Endothelial cell of umbilical vein (primary cell): Measurements from ENCODE around the gene C10orf53.

Source experiments
- CTCF ChIP-seq, 2 donors: IDR thresholded peaks; 1 replicate in 1 of 2; 2 replicates in 1 of 2; pipeline ENCODE4 v1.5.1; 2011; ENCODE audit warnings: low read length in 2 of 2, mild to moderate bottlenecking in 2 of 2, moderate library complexity in 2 of 2, control low read depth in 1 of 2, inconsistent platforms in 1 of 2, low read depth in 1 of 2; ENCODE audit not compliant: insufficient read depth in 1 of 2; ENCODE audit errors: extremely low read depth in 1 of 2
- EZH2 ChIP-seq: IDR thresholded peaks from 2 replicates; pipeline ENCODE4 v1.6.1; 2012; ENCODE audit warnings: borderline replicate concordance, low read depth, mild to moderate bottlenecking, moderate library complexity, low read length, inconsistent platforms; ENCODE audit not compliant: severe bottlenecking
- GATA2 ChIP-seq: IDR thresholded peaks from 2 replicates; pipeline ENCODE4 v1.7.0; 2011; ENCODE audit warnings: low read depth, mild to moderate bottlenecking, moderate library complexity, mixed read lengths, low read length; ENCODE audit not compliant: insufficient read length, insufficient read depth
- JUN ChIP-seq: IDR thresholded peaks from 2 replicates; pipeline ENCODE4 v1.6.1; 2011; ENCODE audit warnings: borderline replicate concordance, low read depth; ENCODE audit not compliant: insufficient read length, insufficient read depth
- MAX ChIP-seq: IDR thresholded peaks from 2 replicates; pipeline ENCODE4 v1.6.1; 2011; ENCODE audit not compliant: insufficient read depth, insufficient read length
- MYC ChIP-seq: IDR thresholded peaks from one replicate; pipeline ENCODE4 v1.6.1; 2011; ENCODE audit warnings: mild to moderate bottlenecking, low read depth, low read length
- POLR2A ChIP-seq: IDR thresholded peaks from 2 replicates; pipeline ENCODE4 v1.6.1; 2012; ENCODE audit warnings: low read depth, mild to moderate bottlenecking, control low read depth, low read length
- POLR2AphosphoS5 ChIP-seq: IDR thresholded peaks from 2 replicates; pipeline ENCODE4 v1.6.1; 2012; ENCODE audit warnings: low read depth, mild to moderate bottlenecking, control low read depth, low read length, moderate library complexity; ENCODE audit not compliant: insufficient read depth

GRCh38 chr10:49688920-49689319, 9.5 kb downstream of the C10orf53 start:
- TF ChIP-seq MAX (no peak), CTCF (IDR thresholded peaks at IDR 0.05; ENCODE audit: extremely low read depth in 1 of 2, insufficient read depth in 1 of 2, low read depth in 1 of 2, low read length in 2 of 2) (no peak), POLR2A (no peak), POLR2AphosphoS5 (no peak), EZH2 (no peak), GATA2 (no peak), MYC (no peak), JUN (no peak)
